HG03558 (cell line): ENCODE data around the gene PDIA4.
"Not testable (repeated sequence)": the region's sequence is repeated elsewhere in the genome, so short reads cannot be mapped to it uniquely, and the experiment has no call there.

Source experiments
- ATAC-seq: cut with Tn5 transposase; IDR thresholded peaks from one replicate; pipeline ENCODE4 v1.9.1; 2021; ENCODE audit warnings: moderate number of reproducible peaks; ENCODE audit not compliant: unreplicated experiment; ENCODE audit errors: extremely low read depth

Gene PDIA4

DNA sequence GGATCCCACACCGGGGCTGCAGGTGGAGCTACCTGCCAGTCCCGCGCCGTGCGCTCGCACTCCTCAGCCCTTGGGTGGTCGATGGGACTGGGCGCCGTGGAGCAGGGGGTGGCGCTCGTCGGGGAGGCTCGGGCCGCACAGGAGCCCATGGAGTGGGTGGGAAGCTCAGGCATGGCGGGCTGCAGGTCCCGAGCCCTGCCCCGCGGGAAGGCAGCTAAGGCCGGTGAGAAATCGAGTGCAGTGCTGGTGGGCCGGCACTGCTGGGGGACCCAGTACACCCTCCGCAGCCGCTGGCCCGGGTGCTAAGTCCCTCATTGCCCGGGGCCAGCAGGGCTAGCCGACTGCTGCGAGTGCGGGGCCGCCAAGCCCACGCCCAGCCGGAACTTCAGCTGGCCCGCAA lies 10.3 kb upstream of the PDIA4 start:
- ATAC-seq = not testable (repeated sequence)

DNA sequence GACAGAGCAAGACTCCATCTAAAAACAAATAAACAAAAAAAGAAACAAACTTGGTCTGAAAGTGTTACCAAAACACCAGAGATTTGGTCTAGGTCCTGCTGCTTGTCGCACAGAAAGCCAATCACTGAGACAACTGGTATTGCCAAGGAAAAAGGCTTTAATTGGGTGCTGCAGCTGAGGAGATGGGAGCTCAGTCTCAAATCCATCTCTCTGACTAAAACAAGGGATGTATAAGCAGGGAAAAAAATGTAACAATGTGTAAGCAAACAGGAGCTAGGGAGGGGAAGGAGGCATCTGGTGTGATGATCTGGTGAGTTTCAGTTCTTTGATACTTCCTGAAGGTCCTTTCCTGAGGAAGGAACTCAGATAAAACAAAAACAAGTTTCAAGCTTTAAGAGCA lies 8.4 kb upstream of the PDIA4 start:
- ATAC-seq = no peak

DNA sequence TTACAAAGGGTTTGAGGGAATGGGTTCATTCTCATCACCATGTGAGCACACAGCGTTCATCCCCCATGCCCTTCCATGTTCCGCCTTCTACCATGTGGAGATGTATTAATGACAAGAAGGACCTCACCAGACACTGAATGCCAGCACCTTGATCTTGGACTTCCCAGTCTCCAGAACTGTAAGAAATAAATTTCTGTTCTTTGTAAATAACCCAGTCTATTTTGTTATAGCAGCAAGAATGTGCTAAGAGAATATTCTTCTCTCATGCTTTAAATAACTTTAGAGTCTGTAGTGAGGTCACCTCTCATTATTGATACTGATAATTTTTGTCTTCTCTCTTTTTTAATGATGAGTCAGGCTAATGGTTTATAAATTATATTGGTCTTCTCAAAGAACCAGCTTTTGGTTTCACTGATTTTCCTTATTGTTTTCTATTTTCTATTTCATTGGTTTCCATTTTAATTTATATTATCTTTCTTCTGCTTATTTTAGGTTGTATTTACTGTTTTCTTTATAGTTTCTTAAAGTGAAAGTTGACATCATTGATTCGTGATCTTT lies 3.1 kb upstream of the PDIA4 start:
- no peak for ATAC-seq

DNA sequence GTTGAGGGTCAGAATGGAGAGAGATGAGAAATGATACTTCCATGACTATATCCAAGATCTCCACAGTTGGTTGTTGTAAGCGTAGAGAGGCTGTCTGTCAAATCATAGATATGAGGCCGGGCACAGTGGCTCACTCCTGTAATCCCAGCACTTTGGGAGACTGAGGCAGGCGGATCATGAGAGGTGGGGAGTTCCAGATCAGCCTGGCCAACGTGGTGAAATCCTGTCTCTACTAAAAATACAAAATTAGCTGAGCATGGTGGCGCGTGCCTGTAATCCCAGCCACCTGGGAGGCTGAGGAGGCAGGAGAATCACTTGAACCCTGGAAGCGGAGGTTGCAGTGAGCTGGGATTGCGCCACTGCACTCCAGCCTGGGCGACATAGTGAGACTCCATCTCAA lies 2.1 kb upstream of the PDIA4 start:
- ATAC-seq = not testable (repeated sequence)

DNA sequence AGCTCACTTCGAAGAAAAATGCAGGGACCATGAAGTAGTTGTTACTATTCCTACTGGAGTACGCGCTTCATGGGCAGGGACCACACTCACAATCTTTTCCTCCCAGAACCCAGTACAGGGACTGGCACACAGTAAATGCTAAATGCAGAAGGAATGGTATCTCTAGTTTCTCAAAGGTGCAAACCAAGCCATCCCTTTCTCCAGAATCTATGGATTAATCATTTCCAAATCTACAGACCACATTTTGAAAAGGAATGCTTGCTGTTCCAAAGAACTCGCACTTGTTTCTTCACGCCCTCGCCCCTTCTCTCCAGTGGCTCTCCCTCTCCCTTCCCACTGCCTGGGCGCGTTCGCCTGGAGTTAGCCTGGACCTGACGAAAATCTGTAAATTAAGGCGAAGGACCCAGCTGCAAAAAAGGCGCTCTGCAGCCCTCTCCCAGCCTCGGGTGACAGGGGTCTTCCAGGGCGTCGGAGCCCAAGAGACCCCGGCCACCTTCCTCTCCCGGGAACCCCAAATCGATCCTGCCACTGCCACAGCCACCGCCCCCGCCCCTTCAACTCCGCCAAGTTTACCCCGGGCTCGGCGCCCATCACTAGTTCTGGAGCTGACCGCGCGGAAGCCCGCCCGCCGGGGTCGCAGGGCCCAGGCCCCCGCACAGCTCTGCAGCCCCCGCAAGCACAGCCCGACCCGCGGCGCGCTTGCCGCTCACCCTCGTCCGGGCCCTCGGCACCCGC lies 527 bp downstream of the PDIA4 start:
- ATAC-seq = no peak

DNA sequence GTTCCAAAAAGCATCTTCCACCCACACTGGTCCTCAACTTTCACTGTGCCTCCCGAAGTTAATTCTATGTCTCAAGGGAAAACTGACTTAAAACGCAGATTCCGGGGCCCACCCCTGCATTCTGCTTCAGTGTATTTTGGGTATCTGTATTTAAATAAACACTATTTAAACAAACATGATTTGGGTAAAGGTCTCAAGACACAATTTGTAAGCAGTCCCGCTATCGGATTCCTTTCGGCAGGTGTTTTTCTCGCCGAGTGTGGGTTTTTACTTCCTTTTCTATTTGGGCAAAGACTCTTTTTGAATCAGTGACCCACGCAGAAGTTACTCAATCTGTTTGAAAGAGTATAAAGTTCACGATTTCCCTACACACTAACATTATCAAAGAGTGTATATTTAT lies 1.2 kb downstream of the PDIA4 start:
- no peak for ATAC-seq

DNA sequence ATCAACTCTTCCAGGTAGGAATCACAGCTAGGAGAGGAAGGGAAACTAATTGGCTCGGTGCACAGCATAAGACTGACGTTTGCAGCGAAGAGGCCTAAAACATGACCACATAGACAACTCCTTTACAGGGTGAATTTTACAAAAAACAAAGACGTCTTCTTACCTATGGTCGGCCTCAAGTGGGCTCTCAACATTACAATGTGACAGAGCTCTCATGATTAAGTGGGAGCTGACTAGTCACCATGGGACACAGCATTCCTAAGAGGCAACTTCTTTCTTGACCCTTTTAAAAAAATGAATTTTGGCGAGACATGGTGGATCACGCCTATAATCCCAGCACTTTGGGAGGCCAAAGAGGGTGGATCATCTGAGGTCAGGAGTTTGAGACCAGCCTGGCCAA lies 4.6 kb downstream of the PDIA4 start:
- ATAC-seq = no peak

DNA sequence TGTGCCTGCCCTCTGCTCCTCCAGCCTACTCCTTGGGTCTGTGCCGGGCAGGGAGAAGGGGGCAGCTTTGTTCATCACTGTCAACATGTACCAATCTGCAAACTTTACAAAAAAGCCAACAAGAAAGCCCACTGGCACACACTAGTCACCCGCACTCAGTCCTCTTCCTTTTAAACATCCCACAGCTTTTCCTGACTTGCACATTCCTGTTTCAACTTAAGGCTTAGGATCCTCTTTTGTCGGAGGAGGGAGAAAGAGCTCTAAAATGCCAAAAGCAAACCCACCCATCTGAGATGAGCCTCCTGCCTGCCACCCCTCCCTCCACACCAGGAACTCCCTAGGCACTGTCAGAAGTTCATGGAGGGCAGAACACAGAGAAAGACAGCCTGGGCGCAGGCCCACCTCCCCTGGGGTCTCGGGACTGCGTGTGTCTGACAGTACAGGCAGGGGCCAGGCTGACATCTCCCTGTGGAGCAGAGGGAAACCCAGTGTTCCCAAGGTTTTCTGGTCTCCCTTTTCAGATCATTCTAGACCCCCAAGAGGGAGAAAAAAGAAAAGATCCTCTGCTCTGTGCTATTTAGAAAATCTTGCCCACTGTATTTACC lies 5.4 kb downstream of the PDIA4 start:
- no peak for ATAC-seq

DNA sequence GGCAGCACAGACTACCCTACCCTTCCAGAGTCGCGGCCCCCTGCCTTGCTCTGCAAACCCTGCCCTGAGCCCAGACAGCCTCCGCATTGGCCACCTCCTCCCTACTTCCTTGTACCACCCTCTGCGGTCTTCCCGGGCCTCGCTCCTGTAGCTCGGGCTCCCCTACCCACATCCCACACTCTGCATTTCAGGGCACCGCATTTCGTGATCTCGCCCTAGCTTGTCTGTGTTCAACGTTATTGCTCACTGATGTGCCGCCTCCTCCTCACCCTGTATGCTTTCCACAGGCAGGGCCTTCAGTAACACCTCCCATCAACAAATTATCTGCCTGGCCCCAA lies 6.6 kb downstream of the PDIA4 start:
- no peak for ATAC-seq

DNA sequence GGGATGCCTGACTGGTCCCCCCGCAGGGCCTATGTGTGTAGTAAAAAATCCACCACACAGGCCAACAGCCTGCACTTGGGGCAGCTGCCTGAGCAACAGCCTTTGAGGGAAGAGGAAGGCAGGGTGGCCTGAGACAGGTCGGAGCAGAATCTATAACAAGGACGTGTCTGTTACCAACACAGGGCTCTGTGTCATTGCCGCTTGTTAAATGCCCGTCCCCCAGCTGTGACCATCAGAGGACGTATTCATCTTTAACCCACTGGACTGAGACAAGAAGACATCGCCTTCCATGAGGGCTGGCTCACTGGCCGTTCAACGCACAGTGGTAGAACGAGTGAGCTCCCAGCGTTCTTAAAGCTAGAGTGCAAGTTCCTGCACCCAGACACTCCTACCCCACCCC lies 7.8 kb downstream of the PDIA4 start:
- ATAC-seq = no peak

DNA sequence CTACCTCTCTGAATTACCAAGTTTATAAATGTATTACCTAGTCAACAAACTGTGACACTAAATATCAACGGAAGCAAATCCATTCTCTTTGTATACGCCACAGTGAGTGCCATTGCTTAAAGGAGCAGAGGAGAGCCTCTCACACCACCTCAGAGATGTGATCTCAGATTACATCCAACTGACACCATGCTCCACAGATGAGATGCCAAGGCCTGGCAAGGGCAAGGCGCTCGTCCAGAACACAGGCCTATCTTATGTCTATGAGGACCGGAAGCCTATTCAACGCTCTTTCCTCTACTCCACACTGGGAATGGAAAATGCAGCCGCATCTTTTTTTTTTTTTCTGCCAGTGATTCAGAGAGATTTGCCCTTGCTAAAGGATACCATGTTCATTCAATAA lies 11.4 kb downstream of the PDIA4 start:
- ATAC-seq = no peak

DNA sequence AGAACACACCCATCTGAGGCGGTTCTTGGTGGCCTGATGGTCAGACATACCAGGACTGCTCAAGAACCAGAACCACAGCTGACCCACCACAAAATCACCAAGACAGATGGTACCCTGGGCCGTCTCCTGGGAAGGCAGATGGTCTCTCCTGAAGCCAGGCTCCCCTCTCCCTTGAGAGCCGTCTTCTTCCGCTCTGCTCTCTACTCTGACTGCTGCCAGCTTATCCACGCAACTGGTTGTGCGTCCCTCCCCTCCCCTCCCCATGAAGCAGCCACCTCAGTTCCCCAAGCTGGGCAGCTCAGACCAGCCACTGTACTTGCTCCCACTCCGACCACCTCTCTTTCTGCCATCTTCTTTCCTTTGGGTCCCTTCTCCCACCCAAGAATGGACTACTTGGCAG lies 14.0 kb downstream of the PDIA4 start:
- ATAC-seq = no peak

DNA sequence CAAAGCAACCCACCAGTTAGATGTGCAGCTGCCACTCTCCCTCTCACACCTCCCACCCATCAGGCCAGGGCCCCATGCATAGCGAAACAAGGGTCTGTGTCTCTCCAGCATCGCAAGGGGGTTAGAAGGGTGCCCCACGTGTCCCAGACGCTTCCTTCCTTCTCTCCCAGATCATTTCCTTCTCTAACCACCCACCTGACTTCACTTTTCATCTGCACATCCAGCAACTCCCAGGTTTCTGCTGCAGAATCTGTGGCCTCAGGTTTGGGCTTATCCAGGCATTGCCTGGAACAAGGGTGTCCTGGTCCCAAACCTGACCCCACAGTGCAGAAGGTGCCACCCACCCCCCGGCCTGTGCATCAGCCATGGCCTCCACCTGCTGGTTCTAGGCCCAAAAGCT lies 14.4 kb downstream of the PDIA4 start:
- no peak for ATAC-seq

DNA sequence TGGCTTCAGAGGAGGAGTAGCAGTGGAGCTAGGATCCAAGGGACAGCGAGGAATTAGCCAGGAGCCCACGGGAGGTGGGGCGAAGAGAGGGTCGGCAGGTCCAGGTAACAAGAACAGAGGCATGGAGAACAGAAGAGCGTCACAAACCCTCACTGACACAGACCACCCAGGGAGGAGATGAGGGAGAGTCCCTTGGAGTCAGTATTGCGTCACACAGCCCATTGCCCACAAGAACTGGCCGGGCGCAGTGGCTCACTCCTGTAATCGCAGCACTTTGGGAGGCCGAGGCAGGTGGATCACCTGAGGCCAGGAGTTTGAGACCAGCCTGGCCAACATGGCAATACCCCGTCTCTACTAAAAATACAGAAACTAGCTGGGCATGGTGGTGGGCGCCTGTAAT lies 15.6 kb downstream of the PDIA4 start:
- ATAC-seq = not testable (repeated sequence)

DNA sequence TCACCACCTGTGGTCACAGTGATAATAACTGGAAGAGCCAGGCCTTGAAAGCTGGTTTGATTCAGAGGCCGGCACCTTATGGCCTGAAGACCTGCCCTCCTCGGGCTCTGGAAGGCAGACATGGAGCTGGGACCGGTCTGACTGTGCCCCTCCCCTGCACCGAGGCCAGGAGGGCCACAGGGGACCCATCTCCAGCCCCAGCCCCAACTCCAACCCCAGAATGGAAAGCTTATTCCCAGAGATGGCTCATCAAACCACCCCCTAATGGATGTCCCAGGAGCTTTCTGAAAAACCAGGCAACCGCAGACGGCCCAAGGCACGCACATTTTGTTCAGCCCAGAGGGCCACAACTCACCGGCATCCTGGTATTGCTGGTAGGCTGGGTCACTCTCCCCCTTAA lies 16.8 kb downstream of the PDIA4 start:
- no peak for ATAC-seq

DNA sequence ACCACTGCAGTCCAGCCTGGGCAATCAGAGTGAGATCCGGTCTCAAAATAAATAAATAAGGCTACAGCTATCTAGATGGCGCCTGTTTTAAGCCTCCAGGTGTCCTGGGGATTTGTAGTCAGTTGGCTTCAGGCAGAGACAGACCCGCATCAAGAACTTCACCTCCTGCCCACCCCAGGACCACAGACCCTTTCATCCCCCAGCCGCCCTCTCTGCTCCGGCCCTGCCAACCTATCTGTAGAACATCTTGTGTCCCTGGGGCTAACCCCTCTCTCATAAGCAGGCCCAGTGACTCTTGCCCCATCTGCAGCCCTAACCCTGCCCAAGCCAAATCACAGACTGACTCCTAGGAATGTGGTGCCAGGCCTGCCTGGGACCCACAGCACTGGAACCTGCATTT lies 17.9 kb downstream of the PDIA4 start:
- no peak for ATAC-seq

DNA sequence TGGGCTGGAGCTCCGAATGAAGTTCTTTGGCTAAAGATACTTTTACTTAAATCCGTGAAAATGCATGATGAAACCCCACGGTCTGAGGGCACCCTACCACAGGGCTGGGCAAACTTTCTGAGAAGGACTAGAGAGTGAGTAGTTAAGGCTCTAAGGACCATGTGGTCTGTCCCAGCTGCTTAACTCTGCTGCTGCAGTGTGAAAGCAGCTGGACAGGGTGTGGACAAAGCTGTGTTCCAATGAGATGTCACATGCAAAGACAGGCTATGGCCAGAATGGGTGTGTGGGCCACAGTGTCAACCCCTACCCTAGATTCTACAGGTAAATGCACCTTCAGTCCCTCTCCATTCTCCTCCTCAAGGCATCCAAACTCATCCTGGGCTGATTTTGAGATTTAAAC lies 18.8 kb downstream of the PDIA4 start:
- no peak for ATAC-seq

DNA sequence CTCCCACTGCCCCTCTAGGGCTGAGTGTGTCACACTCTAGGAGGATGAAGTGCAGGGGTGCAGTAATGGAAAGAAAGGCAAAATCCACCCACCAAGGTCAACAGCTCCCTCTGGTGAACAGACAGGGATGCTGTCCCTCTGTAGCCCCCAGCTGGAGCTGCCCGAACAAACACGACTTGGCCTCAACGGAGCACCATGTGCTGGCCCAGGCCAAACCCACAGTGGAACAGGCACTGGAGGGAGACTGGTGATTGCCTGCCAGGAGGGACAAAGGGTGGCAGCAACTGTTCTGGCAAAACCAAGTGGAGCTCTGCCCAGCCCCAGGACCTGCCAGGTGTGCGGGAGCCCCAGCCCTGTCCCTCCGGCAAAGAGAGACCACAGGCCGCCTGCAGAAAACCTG lies 20.7 kb downstream of the PDIA4 start:
- no peak for ATAC-seq

DNA sequence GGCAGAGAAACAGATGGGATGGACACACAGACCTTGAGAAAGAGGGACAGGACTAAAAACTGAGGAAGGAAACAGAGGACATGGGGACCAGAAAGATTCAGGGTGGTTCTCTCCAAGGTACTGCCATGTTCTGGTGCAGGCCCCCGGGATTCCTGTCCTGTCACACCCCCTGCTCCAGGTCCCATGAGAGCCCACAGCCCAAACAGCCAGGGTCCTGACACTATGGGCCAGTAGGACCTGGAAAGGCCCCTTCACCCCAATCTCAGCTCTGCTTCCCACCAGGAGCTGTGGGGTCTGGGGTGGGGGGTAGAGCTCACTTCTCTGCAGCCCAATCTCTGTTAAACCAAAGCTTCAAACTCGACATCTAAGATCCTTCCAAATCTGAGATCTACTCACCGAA lies 21.2 kb downstream of the PDIA4 start:
- no peak for ATAC-seq

DNA sequence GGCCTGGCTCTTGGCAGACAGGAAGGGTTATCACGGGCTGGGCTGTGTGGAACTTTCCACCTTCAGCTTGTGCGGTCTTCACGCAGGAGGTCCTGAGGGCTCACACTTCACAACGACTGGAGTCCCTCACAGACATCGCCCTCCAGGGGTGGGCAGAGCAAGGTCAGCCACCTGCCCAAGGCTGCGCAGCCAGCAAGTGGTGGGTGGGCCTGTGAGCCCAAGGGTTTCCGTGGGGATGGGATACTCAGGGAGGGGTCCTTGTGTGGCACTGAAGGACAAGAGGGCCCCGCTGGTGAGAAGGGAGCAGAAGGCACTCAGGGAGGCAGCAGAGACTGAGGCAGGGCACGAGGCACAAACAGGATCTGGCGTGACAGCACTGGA lies 22.0 kb downstream of the PDIA4 start:
- ATAC-seq = no peak

DNA sequence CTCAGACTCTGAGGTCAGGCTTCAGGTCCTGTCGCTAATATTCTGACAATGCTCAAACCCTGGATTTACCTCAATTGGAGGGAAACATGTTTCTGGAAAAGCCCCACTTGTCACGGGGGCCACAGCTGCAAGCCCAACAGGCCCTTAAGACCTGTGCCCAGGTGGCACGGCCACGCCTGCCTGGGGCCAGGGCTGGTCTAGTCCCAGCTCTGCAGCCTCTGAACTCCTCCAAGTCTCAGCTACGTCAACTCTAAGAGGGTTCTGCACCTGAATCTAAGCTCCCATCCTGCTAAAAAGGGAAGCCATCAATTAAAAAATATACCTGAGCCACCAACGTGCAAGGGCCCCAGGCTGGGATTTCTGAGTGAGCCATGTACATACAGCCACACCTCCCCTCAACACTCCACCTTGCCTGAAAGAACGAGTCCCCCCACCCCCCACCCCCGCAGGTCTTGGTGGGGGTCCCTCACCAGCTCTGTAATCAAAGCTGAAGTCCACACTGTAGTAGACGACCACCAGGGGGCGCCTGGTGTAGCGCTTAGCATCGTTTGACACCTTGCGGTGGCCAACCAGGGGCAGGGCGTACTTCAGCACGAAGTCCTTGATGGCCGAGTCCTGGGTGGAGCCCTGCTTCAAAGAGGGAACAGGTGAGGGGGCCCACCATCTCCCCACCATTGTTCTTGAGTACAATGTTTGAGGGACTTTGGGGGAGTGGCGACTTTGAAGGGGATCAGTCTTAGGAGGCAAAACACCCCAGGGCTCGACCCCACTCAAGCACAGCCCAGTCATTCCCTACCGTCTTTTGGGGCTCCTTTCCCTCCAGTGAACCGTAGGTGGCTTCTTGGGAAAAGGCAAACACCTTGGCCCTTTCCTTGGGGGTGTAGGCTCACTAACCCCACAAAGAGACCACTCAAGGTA lies 22.6 kb downstream of the PDIA4 start:
- peak; percentile 59 for ATAC-seq
